Muscle layer of colon (tissue), 2 donors: Measurements from ENCODE around the gene CASD1.

ENCODE experiments used
- H3K27ac ChIP-seq: one replicate; pipeline ENCODE4 v1.7.0; 2013; ENCODE audit warnings: low read depth, mild to moderate bottlenecking, low read length, moderate library complexity
- H3K27me3 ChIP-seq, 2 donors: one replicate each; pipeline ENCODE4 v1.7.0; 2013; ENCODE audit warnings: low read length in 2 of 2, mild to moderate bottlenecking in 2 of 2; ENCODE audit not compliant: insufficient read depth in 2 of 2, control insufficient read depth in 1 of 2
- H3K36me3 ChIP-seq: one replicate; pipeline ENCODE4 v1.7.0; 2013; ENCODE audit warnings: mild to moderate bottlenecking, low read length; ENCODE audit not compliant: insufficient read depth
- H3K4me1 ChIP-seq: one replicate; pipeline ENCODE4 v1.7.0; 2013; ENCODE audit warnings: mild to moderate bottlenecking, low read length; ENCODE audit not compliant: insufficient read depth
- H3K4me3 ChIP-seq, 2 donors: one replicate each; pipeline ENCODE4 v1.7.0; 2013; ENCODE audit warnings: low read length in 2 of 2, low read depth in 1 of 2, mild to moderate bottlenecking in 1 of 2, moderate library complexity in 1 of 2
- H3K9ac ChIP-seq: one replicate; pipeline ENCODE4 v1.7.0; 2013; ENCODE audit warnings: low read length
- H3K9me3 ChIP-seq: one replicate; pipeline ENCODE4 v1.7.0; 2013; ENCODE audit warnings: mild to moderate bottlenecking, low read length
- donor health status: abdominal sarcoma.
- donor health status: Adenocarcinoma of cecum.

Gene CASD1

GRCh38 chr7:94562525-94562924, 52.9 kb downstream of the CASD1 start:
- Histone ChIP-seq H3K4me3 (no peak overlapping the region), H3K27me3 (no peaks in the 10 kb centered on the region), H3K9me3 (no peaks in the 10 kb centered on the region), H3K36me3 (no peaks in the 10 kb centered on the region), H3K9ac (no peak overlapping the region), H3K27ac (no peak overlapping the region), H3K4me1 (no peaks in the 10 kb centered on the region)

GRCh38 chr7:94565247-94565894, 55.8 kb downstream of the CASD1 start:
- H3K4me1 ChIP-seq: no peaks in the 10 kb centered on the region
- no peaks in the 10 kb centered on the region for H3K36me3 ChIP-seq
- H3K27me3 ChIP-seq: no peaks in the 10 kb centered on the region
- H3K27ac ChIP-seq: no peak overlapping the region
- H3K9me3 ChIP-seq: no peaks in the 10 kb centered on the region
- no peak overlapping the region for H3K4me3 ChIP-seq
- no peak overlapping the region for H3K9ac ChIP-seq

- H3K27me3 ChIP-seq: no peaks in the 10 kb centered on the region
- no peak overlapping the region for H3K9ac ChIP-seq
- H3K36me3 ChIP-seq: no peaks in the 10 kb centered on the region
- H3K4me1 ChIP-seq: no peaks in the 10 kb centered on the region
- no peaks in the 10 kb centered on the region for H3K9me3 ChIP-seq
- H3K27ac ChIP-seq: no peak overlapping the region
- no peak overlapping the region for H3K4me3 ChIP-seq
Observed at GRCh38 chr7:94567396-94567795, 57.8 kb downstream of the CASD1 start.

DNA sequence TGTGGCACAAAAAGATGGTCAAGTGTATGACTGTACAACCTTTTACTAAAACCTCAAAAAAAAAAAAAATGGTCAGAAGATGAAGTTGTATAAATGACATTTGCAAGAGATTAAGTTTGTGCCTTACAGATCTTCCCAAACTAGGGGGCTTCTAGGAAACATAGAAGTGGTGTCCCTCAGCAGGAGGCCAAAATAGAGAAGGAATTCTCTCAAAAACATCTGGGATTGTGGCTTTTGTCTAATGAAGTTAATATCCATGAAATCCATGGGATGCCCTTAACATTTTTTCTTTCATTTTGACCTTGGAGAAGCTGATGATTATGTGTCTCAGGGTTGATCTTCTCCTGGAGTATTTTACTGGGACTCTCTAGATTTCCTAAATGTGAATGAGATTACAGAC, 62.2 kb downstream of the CASD1 start:
- no peaks in the 10 kb centered on the region for H3K4me1 ChIP-seq
- no peaks in the 10 kb centered on the region for H3K36me3 ChIP-seq

DNA sequence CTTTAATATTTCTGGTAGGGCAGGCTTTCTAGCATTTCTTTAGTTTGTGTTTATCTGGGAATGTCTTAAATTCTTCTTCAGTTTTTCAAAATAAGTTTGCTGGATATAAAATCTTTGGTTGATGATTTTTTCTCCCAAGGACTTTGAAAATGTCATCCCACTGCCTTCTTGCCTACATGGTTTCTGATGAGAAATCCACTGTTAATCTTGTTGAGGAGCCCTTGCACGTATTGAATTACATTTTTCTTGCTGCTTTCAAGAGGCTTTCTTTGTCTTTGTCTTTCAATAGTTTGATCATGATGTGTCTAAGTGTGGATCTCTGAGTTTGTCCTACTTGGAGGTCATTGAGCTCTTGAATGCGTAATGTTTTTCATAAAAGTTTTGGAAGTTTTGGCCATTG, 66.0 kb downstream of the CASD1 start:
- H3K36me3 ChIP-seq: no peaks in the 10 kb centered on the region
- H3K9me3 ChIP-seq: no peaks in the 10 kb centered on the region
- no peaks in the 10 kb centered on the region for H3K27me3 ChIP-seq
- no peak overlapping the region for H3K27ac ChIP-seq
- H3K4me1 ChIP-seq: no peaks in the 10 kb centered on the region
- no peak overlapping the region for H3K9ac ChIP-seq
- no peak overlapping the region for H3K4me3 ChIP-seq

More for the DNA sequence above, 62.2 kb downstream of the CASD1 start:
- Histone ChIP-seq H3K9me3 (no peaks in the 10 kb centered on the region), H3K9ac (no peak overlapping the region), H3K27ac (no peak overlapping the region), H3K4me3 (no peak overlapping the region), H3K27me3 (no peaks in the 10 kb centered on the region)

DNA sequence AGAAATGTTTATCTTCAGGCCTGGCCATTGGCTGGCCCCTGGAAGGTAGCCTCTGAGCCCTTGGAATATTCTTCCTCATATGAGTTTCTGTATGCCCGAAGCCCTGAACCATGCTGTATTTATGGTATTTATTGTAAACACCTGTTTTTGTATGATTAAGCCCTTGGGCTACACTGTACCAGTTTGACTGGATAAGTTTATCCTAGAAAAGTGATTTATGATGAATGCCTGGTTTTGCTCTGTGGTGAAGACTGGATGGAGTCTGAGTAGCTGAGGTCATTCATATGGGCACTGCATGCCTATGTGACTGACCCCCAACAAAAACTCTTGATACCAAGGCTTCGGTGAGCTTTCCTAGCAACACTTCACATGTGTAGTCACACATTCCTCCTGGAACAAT, 66.7 kb downstream of the CASD1 start:
- H3K9me3 ChIP-seq: no peaks in the 10 kb centered on the region
- no peaks in the 10 kb centered on the region for H3K36me3 ChIP-seq
- H3K9ac ChIP-seq: no peak overlapping the region
- no peaks in the 10 kb centered on the region for H3K4me1 ChIP-seq
- no peak overlapping the region for H3K4me3 ChIP-seq
- no peak overlapping the region for H3K27ac ChIP-seq
- H3K27me3 ChIP-seq: no peaks in the 10 kb centered on the region

- H3K9me3 ChIP-seq: no peaks in the 10 kb centered on the region
- no peak overlapping the region for H3K9ac ChIP-seq
- H3K4me3 ChIP-seq: no peak overlapping the region
- H3K27me3 ChIP-seq: no peaks in the 10 kb centered on the region
- no peak overlapping the region for H3K27ac ChIP-seq
- no peaks in the 10 kb centered on the region for H3K36me3 ChIP-seq
- no peaks in the 10 kb centered on the region for H3K4me1 ChIP-seq
Observed at GRCh38 chr7:94577357-94577756, 67.7 kb downstream of the CASD1 start.

DNA sequence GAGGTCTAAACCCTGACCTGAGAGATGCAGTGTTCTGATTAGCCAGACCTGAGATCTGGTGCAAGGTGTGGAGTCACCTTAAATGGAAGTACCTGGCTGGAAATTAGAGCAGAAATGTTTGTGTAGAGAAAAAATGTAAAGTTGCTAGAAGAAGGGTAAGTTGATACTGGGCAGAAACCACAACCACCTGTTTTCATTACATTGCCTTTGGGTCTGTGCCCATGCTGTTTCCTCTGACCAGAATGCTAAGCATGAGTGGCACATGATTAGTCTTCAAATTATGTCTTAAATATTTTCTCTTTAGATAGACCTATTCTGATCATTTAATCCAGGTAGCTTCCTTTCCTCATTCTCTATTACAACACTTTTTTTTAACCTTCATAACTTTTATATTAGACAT, 69.0 kb downstream of the CASD1 start:
- Histone ChIP-seq H3K4me1 (no peaks in the 10 kb centered on the region), H3K36me3 (no peaks in the 10 kb centered on the region), H3K9me3 (no peaks in the 10 kb centered on the region), H3K27me3 (no peaks in the 10 kb centered on the region), H3K4me3 (no peak overlapping the region), H3K9ac (no peak overlapping the region), H3K27ac (no peak overlapping the region)

GRCh38 chr7:94579470-94579869, 69.9 kb downstream of the CASD1 start:
- Histone ChIP-seq H3K36me3 (peaks cover under 1% of the 10 kb centered on the region), H3K27me3 (no peaks in the 10 kb centered on the region), H3K4me1 (peaks cover 4% of the 10 kb centered on the region), H3K27ac (no peak overlapping the region), H3K9ac (no peak overlapping the region), H3K4me3 (no peak overlapping the region), H3K9me3 (no peaks in the 10 kb centered on the region)

DNA sequence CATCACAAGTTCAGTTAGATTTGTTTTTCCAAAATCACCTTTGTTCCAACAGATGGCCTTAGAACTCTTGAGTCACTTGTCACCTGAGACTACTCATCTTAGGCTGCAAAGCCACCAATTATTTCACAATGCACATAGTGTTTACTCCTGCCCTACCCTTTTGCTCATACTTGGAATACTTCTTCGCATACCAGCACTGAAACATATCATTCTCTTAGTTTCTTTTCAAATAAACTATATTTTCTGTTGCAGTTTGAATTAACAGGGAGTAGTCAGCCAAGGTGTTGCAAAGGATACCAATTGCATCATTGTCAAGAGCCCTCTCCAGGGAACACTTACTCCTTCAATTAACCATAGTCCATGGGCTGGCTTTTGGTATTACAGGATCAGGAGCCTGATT, 71.0 kb downstream of the CASD1 start:
- Histone ChIP-seq H3K27me3 (no peaks in the 10 kb centered on the region), H3K36me3 (peaks cover 3% of the 10 kb centered on the region), H3K27ac (no peak overlapping the region), H3K4me1 (peaks cover 7% of the 10 kb centered on the region), H3K4me3 (no peak overlapping the region), H3K9me3 (no peaks in the 10 kb centered on the region), H3K9ac (no peak overlapping the region)

GRCh38 chr7:94584113-94584512, 74.5 kb downstream of the CASD1 start:
- no peaks in the 10 kb centered on the region for H3K27me3 ChIP-seq
- no peak overlapping the region for H3K27ac ChIP-seq
- H3K4me1 ChIP-seq: peaks cover 7% of the 10 kb centered on the region
- no peaks in the 10 kb centered on the region for H3K9me3 ChIP-seq
- H3K4me3 ChIP-seq: no peak overlapping the region
- H3K9ac ChIP-seq: no peak overlapping the region
- peaks cover 8% of the 10 kb centered on the region for H3K36me3 ChIP-seq

DNA sequence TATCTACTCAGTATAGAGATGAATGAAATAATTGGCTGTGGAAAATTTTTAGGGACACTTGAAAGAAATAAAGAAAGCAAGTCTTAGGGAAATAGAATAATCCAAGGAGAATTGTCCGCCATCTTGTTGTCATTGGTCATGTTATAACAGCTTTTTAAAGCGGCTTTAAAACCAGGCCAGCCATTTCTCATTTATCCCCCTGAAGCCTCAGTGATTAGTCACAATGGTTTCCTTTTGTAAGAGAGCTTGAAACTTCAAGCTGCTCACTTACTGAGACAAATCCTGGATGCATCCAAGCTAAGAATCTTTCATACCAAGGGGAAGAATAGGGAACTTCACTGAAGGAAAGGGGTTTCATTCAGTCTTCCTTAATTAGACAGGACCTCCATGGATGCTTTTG, 78.5 kb downstream of the CASD1 start:
- no peak overlapping the region for H3K27ac ChIP-seq
- H3K36me3 ChIP-seq: peaks cover 11% of the 10 kb centered on the region
- no peaks in the 10 kb centered on the region for H3K9me3 ChIP-seq
- no peak overlapping the region for H3K4me3 ChIP-seq
- peaks cover 7% of the 10 kb centered on the region for H3K4me1 ChIP-seq
- H3K9ac ChIP-seq: no peak overlapping the region
- no peaks in the 10 kb centered on the region for H3K27me3 ChIP-seq
